C4-2B (cell line): ENCODE measurements around the gene FGF19.

Experiments
- H3K27ac ChIP-seq: fragments of 450-650 bp; 2 replicates; pipeline ENCODE4 v1.5.1; 2017
- ZFX ChIP-seq: fragments of 450-650 bp; IDR thresholded peaks from 2 replicates; pipeline ENCODE4 v1.6.1; 2017
- TF ChIP-seq, protein P1 (sequence below): fragments of 450-650 bp; conservative IDR thresholded peaks from 2 replicates; pipeline ENCODE4 v1.5.1; 2017; ENCODE audit warnings: mild to moderate bottlenecking

The FGF19 gene

DNA sequence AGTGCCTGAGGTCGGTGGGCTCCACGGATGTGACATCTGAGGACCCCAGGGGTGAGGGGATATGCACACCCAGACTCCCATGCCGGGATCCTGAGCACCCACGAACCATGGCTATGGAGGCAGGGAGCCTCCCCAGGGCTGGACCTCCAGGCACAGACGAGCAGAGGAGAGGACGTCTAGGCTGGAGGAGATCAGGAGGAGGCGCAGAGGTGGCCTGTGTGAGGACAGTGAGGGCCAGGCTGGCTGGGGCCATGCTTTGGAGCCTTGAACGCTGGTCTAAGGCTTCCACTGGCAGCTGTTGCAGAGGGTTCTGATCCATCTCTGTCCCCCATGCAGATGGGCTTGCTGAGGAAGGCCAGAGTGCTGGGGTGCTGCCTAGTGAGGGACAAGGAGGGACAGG is 42.3 kb upstream of the FGF19 start:
- TF ChIP-seq ZFX: no peak
- TF ChIP-seq, protein P1, sequence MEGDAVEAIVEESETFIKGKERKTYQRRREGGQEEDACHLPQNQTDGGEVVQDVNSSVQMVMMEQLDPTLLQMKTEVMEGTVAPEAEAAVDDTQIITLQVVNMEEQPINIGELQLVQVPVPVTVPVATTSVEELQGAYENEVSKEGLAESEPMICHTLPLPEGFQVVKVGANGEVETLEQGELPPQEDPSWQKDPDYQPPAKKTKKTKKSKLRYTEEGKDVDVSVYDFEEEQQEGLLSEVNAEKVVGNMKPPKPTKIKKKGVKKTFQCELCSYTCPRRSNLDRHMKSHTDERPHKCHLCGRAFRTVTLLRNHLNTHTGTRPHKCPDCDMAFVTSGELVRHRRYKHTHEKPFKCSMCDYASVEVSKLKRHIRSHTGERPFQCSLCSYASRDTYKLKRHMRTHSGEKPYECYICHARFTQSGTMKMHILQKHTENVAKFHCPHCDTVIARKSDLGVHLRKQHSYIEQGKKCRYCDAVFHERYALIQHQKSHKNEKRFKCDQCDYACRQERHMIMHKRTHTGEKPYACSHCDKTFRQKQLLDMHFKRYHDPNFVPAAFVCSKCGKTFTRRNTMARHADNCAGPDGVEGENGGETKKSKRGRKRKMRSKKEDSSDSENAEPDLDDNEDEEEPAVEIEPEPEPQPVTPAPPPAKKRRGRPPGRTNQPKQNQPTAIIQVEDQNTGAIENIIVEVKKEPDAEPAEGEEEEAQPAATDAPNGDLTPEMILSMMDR: no peak

DNA sequence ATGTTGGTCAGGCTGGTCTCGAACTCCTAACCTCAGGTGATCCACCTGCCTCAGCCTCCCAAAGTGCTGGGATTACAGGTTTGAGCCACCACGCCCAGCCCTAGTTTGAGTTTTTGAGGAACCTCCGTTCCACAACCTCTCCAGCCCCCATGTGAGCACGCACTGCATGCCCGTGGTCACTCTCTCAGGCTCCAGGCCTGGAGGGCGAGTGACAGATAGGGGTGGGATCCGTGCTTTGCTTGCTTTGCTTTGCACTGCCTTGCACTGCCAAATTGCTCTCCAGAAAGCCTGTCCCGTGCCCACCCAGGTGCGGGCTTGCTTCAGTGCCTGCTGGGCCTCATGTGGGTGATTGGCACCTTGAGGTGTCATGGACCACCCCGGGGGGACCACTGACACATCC is 41.4 kb upstream of the FGF19 start:
- H3K27ac ChIP-seq: no peak overlapping the region

More for the DNA sequence above, 42.3 kb upstream of the FGF19 start:
- H3K27ac ChIP-seq: no peak overlapping the region

DNA sequence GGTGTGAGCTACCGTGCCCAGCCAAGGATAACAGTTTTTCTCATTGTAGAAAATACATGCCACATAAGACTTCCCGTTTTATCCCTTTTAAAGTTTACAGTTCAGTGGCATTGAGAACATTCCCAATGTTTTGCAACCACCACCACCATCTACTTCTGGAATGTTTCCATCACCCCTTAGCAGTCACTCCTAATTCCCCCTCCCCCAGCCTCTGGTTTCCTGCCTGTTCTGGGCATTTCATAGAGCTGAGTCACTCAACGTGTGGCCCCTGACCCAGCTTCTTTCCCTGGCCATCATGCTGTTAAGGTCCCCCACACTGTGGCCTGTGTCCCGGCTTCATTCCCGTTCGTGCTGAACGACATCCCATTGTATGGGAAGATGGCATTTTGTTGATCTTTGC is 40.6 kb upstream of the FGF19 start:
- no peak overlapping the region for H3K27ac ChIP-seq
- no peak for TF ChIP-seq ZFX

More for the DNA sequence above, 41.4 kb upstream of the FGF19 start:
- no peak for TF ChIP-seq ZFX
- TF ChIP-seq, protein P1: no peak

DNA sequence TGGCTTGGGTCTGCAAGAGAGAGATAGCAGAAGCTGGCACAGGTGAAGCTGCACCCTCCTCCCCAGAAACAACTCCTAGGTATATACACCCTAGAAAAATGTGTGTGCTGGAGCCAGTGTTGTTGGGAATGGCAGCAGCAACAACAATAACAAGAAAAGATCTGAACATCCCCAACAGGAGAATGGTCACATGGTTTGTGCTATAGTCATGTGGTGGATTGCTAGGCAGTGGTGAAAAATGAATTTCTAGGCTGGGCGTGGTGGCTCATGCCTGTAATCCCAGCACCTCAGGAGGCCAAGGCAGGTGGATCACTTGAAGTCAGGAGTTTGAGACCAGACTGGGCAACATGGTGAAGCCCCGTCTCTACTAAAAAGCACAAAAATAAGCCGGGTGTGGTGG is 31.0 kb upstream of the FGF19 start:
- TF ChIP-seq, protein P1: no peak
- no peak for TF ChIP-seq ZFX
- no peak overlapping the region for H3K27ac ChIP-seq

DNA sequence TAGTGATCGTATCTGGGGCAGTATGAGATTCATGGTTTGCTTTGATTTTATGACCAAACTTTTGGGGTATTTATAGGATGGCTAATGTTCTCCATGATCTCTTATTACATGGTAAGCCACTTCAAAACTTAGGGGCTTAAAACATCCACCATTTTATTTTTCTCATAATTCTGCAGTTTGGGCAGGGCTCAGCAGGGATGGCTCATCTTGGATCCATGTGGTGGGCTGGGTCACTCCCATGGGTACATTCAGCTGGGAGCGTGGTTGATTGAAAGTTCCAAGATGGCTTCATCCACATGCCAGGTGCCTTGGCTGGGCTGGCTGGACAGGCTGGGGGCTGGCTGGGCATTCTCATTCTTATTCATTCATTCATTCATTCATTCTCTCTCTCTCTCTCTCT is 30.5 kb upstream of the FGF19 start:
- H3K27ac ChIP-seq: no peak overlapping the region
- no peak for TF ChIP-seq ZFX
- TF ChIP-seq, protein P1: no peak

DNA sequence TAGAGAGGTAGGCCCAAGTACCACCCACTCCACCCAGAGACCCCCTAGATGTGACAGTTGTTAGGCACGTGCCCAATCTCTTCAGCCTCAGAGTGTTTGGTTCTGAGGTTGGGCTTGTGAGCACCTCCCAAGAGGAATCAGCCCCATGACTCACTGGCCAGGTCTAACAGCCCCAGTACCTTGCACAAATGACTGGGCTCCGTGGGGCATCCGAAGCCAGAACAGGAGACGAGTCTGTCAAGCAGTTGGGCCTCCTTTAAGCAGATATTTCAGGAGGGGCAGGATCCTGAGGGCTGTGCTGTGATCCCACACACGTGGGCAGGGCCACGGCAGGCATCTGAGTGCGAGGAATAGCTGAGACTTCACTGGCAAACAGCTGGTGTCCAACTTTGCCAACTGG is 29.1 kb upstream of the FGF19 start:
- TF ChIP-seq ZFX: no peak
- TF ChIP-seq, protein P1: no peak
- H3K27ac ChIP-seq: no peak overlapping the region

DNA sequence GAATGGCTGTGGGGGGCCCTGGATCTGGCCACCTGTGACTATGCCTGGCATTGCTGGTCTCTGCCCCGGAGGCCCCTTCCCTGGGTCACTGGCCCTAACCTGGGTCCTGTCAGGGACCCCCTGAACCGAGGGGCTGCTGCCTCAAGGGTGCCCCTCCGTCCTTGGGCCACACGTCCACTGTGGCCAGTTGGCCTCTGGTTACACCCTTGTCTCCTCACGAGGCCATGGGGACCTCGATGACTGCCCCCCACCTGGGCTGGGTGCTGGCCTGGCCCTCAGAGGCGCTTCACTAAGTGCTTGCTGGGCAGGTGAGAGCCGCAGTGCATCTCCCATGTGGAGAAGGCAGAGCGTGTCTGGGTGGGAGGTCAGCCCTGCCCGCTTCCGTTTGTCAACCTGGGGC is 27.3 kb upstream of the FGF19 start:
- TF ChIP-seq, protein P1: no peak
- TF ChIP-seq ZFX: no peak

DNA sequence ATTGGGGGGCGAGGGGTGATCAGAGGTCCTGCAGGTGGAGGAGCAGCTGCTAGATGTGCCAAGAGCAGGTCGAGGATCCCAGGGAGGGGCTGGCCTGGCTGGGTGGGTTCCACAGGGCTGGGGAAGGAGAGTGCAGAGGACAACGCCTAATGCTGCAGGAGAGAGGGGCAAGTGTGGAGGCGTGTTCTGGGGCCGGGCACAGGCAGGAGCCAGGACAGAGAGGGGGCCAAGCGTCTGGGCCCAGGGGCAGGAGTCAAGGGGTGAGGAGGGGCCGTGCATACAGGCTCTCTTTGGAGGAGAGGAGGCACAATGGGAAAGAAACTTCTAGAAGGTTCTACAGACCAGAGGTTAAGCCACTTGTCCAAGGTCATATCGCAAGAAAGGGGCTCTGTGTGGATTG is 26.7 kb upstream of the FGF19 start:
- no peak for TF ChIP-seq ZFX
- TF ChIP-seq, protein P1: no peak
- no peak overlapping the region for H3K27ac ChIP-seq

More for the DNA sequence above, 27.3 kb upstream of the FGF19 start:
- no peak overlapping the region for H3K27ac ChIP-seq
